GM12878 (cell line): Measurements from ENCODE around the gene PPP2R3B. TPM values are rescaled to one million over a fixed set of nuclear protein-coding genes. Genes with fewer than 3 reads are reported as not detected.

Source experiments
- ATAC-seq: fragments of 200-7000 bp; cut with Tn5 transposase; 3 replicates; pipeline ENCODE4 v1.9.1; 2020; ENCODE audit warnings: mild to moderate bottlenecking, moderate library complexity
- BruUV-seq: library from RNA; stranded (reverse); fragments of 400-500 nt; replicated peaks from 2 replicates; lab custom pipeline; 2021; lab: Mats Ljungman, UMichigan
- CTCF ChIA-PET: fragments of 300-600 bp; sonication (Branson Sonifier 250); formaldehyde crosslinking; extraction: SDS; loops from one replicate; lab custom pipeline; 2021; ENCODE audit warnings: inconsistent platforms; lab: Yijun Ruan, JAX
- POLR2A ChIA-PET: fragments of 350-600 bp; formaldehyde crosslinking; extraction: SDS; loops from one replicate; lab custom pipeline; 2021; ENCODE audit warnings: inconsistent platforms; lab: Charles Lee
- RAD21 ChIA-PET: fragments of 300-600 bp; sonication (Branson Sonifier 250); formaldehyde crosslinking; loops from one replicate; lab custom pipeline; 2023; ENCODE audit warnings: antibody characterized with exemption; ENCODE audit not compliant: unreplicated experiment; lab: Charles Lee
- SMC1A ChIA-PET: fragments of 300-600 bp; sonication (Branson Sonifier 250); formaldehyde crosslinking; loops from one replicate; lab custom pipeline; 2023; ENCODE audit not compliant: unreplicated experiment, uncharacterized antibody; lab: Charles Lee
- DNase-seq: peaks from one replicate; pipeline ENCODE4 v3.0.0-alpha.2; 2011; ENCODE audit warnings: low read depth, low spot score
- FAIRE-seq: peaks from 3 replicates; lab custom pipeline; 2011; peaks lifted over from hg19 to GRCh38; lab: Jason Lieb, UNC
- H2AFZ ChIP-seq: 2 replicates; pipeline ENCODE4 v1.6.0; 2011; ENCODE audit warnings: low read depth, low read length, control low read depth; ENCODE audit not compliant: control insufficient read depth
- H3K27ac ChIP-seq: 2 replicates; pipeline ENCODE4 v1.5.1; 2011; ENCODE audit warnings: control low read depth; ENCODE audit not compliant: control insufficient read depth, insufficient read depth
- H3K27me3 ChIP-seq, 2 experiments: replicated peaks in 1 of 2; 2 replicates each; pipeline versions ENCODE4 v1.6.0 to v1.6.1; 2011; ENCODE audit warnings: low read length in 1 of 2; ENCODE audit not compliant: control insufficient read depth in 2 of 2, insufficient read depth in 2 of 2
- H3K36me3 ChIP-seq, 2 experiments: 2 replicates each; pipeline ENCODE4 v1.5.1; 2011; ENCODE audit warnings: low read length in 1 of 2; ENCODE audit not compliant: control insufficient read depth in 2 of 2, insufficient read depth in 2 of 2
- H3K4me1 ChIP-seq: 2 replicates; pipeline ENCODE4 v1.6.1; 2011; ENCODE audit warnings: mild to moderate bottlenecking, low read length, moderate library complexity, mixed read lengths; ENCODE audit not compliant: control insufficient read depth, insufficient read depth
- H3K4me2 ChIP-seq: 2 replicates; pipeline ENCODE4 v1.6.0; 2011; ENCODE audit warnings: control low read depth; ENCODE audit not compliant: control insufficient read depth, insufficient read depth
- H3K4me3 ChIP-seq: fragments of 200-600 bp; sonication (generic); 2 replicates; pipeline ENCODE4 v1.5.1; 2016
- H3K79me2 ChIP-seq: 2 replicates; pipeline ENCODE4 v1.6.0; 2011; ENCODE audit warnings: low read length; ENCODE audit not compliant: control insufficient read depth, insufficient read depth
- H3K9ac ChIP-seq: 2 replicates; pipeline ENCODE4 v1.8.0; 2011; ENCODE audit warnings: low read length, control low read depth, mixed read lengths; ENCODE audit not compliant: control insufficient read depth, insufficient read depth
- H3K9me3 ChIP-seq: replicated peaks from 3 replicates; pipeline ENCODE4 v1.5.1; 2011; ENCODE audit warnings: mild to moderate bottlenecking, low read length; ENCODE audit not compliant: control insufficient read depth, insufficient read depth
- H4K20me1 ChIP-seq: 2 replicates; pipeline ENCODE4 v1.6.0; 2011; ENCODE audit not compliant: control insufficient read depth, insufficient read depth
- CREM ChIP-seq: IDR thresholded peaks from 2 replicates; pipeline ENCODE4 v1.6.1; 2014; ENCODE audit warnings: antibody characterized with exemption, low read depth
- EP300 ChIP-seq, 2 experiments: fragments of 150-350 bp in 1 of 2; IDR thresholded peaks; 2 replicates each; pipeline ENCODE4 v1.6.1; 2011 to 2012; ENCODE audit warnings: low read depth in 2 of 2, low read length in 2 of 2, borderline replicate concordance in 1 of 2, improper control_type of control experiment in 1 of 2, inconsistent platforms in 1 of 2; ENCODE audit not compliant: control insufficient read depth in 1 of 2
- ETV6 ChIP-seq, 2 experiments: fragments of 450-650 bp in 1 of 2; IDR thresholded peaks in 1 of 2; conservative IDR thresholded peaks in 1 of 2; 2 replicates each; pipeline ENCODE4 v1.6.1; 2014; ENCODE audit warnings: antibody characterized with exemption in 1 of 2, borderline replicate concordance in 1 of 2, low read depth in 1 of 2, mild to moderate bottlenecking in 1 of 2, moderate library complexity in 1 of 2
- NR2F1 ChIP-seq: fragments of 450-650 bp; conservative IDR thresholded peaks from 2 replicates; pipeline ENCODE4 v1.6.1; 2017; ENCODE audit warnings: mild to moderate bottlenecking
- POLR2AphosphoS2 ChIP-seq: IDR thresholded peaks from 2 replicates; pipeline ENCODE4 v1.6.1; 2011; ENCODE audit warnings: low read depth, mild to moderate bottlenecking, low read length, improper control_type of control experiment, moderate library complexity
- SIX5 ChIP-seq: IDR thresholded peaks from 2 replicates; pipeline ENCODE4 v1.6.1; 2011; ENCODE audit warnings: mild to moderate bottlenecking, low read depth, low read length, moderate library complexity; ENCODE audit not compliant: severe bottlenecking
- SPI1 ChIP-seq: IDR thresholded peaks from 2 replicates; pipeline ENCODE4 v1.6.1; 2011; ENCODE audit warnings: low read depth, mild to moderate bottlenecking, low read length, moderate library complexity, borderline replicate concordance; ENCODE audit not compliant: insufficient read depth
- WGBS: methylation state at CpG from one replicate; pipeline ENCODE4 v1.1.6; 2016; ENCODE audit warnings: low lambda C conversion rate; ENCODE audit not compliant: insufficient replicate concordance, insufficient coverage; ENCODE audit errors: missing lambda C conversion rate; 5-methylcytosine and 5-hydroxymethylcytosine counted together
- in situ Hi-C: fragments of 300-500 bp; cut with MboI; formaldehyde crosslinking; loops from 9 replicates; pipeline ENCODE4 v1.14.3; 2018; ENCODE audit warnings: mixed read lengths
- intact Hi-C: fragments of 100-400 bp; cut with micrococcal nuclease; formaldehyde crosslinking; loops from one replicate; pipeline ENCODE4 v1.14.2; 2022; ENCODE audit not compliant: unreplicated experiment
- polyA plus RNA-seq, 11 experiments: library from polyadenylated mRNA; depleted of rRNA in 4 of 11; unstranded in 6 of 11; stranded (reverse) in 5 of 11; fragments of >200 nt; fragmentation: Nextera tagmentation in 4 of 11; fragmentation: Illumina TruSeq in 1 of 11; extraction: Ambion mirVana in 4 of 11; extraction: Trizol in 1 of 11; gene quantifications; 1 replicate in 1 of 11; 2 replicates in 10 of 11; pipeline versions ENCODE4 v1.2.1 to v1.2.3, GENCODE V29; 2011 to 2016; ENCODE audit warnings: inconsistent platforms in 2 of 11, missing spikeins in 2 of 11, low read depth in 1 of 11
- total RNA-seq, 4 experiments: library from RNA; depleted of rRNA in 3 of 4; stranded (reverse); fragments of >200 nt in 3 of 4; fragmentation: Illumina TruSeq in 1 of 4; extraction: Trizol in 1 of 4; gene quantifications; 2 replicates each; pipeline versions ENCODE4 v1.2.1 to v1.2.3, GENCODE V29; 2013 to 2021
- TF ChIP-seq, protein P1 (sequence below): IDR thresholded peaks from 2 replicates; pipeline ENCODE4 v1.6.1; 2011; ENCODE audit warnings: low read depth, mild to moderate bottlenecking, low read length, moderate library complexity, borderline replicate concordance; ENCODE audit errors: extremely low read depth
- TF ChIP-seq, protein P2 (sequence below): fragments of 450-650 bp; conservative IDR thresholded peaks from 2 replicates; pipeline ENCODE4 v1.6.1; 2017; ENCODE audit warnings: mild to moderate bottlenecking, moderate library complexity
- TF ChIP-seq, protein P3 (sequence below): fragments of 450-650 bp; IDR thresholded peaks from 2 replicates; pipeline ENCODE4 v1.6.1; 2017; ENCODE audit warnings: mild to moderate bottlenecking
- TF ChIP-seq, protein P4 (sequence below): fragments of 450-650 bp; IDR thresholded peaks from 2 replicates; pipeline ENCODE4 v1.6.1; 2017; ENCODE audit warnings: mild to moderate bottlenecking, low read depth, inconsistent platforms; ENCODE audit not compliant: poor library complexity, severe bottlenecking
- TF ChIP-seq, protein P5 (sequence below): fragments of 450-650 bp; IDR thresholded peaks from 2 replicates; pipeline ENCODE4 v1.6.1; 2017; ENCODE audit warnings: antibody characterized with exemption, mild to moderate bottlenecking, moderate library complexity

PPP2R3B gene
- total and polyA plus RNA-seq, 10 of the 15 experiments (the other 5 are each of a cell fraction or from before 2014, with no cell fraction given) = 0.11 to 34.3 (median 9.7) TPM; not detected in 1

DNA sequence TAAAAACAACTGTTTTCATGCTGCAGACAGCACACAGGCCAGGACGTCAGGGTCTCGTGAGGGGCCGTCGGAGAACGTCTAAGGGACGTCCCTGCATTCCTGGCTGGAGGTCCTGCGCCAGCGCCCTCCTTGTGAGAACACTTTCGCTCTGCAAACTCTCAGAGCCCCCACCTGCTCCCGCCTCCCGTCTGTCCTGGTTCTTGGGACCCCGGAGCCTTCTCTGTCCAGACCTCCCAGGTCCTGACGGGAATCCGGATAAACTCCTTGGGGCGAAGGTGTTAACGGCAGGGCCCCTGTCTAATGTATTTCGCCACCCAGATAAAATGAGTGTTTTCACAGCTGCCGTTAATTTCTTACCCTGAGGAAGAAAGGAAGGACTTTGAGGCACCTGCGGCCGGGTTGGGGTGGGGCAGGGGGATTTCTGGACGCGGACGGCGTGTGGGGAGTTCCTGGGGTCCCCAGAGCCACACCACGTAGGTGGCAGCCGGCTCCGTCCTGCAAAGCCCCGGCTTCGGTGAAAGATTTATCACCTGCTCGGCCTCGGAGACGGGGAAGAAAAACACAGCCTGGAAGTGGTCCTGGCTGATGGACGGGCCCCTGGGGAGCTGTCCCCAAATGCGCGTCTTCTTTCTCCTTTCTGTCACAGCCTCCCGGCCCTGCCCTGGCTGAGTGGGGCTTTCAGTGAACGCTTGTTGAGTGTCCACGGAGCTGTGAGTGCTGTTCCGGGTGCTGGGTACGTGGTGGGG, 35.1 kb upstream of the PPP2R3B start:
- POLR2A ChIA-PET = no interaction called here
- TF ChIP-seq POLR2AphosphoS2 (no peak), ETV6 (conservative IDR thresholded peaks at IDR 0.05 in 1 of 2, IDR thresholded peaks at IDR 0.05 in 1 of 2; ENCODE audit: borderline replicate concordance in 1 of 2, low read depth in 1 of 2) (no peak), SIX5 (no peak), EP300 (IDR thresholded peaks at IDR 0.05; ENCODE audit: borderline replicate concordance in 1 of 2, control insufficient read depth in 1 of 2, low read depth in 2 of 2, low read length in 2 of 2) (no peak), SPI1 (no peak), NR2F1 (no peak), CREM (no peak)
- TF ChIP-seq, protein P1, sequence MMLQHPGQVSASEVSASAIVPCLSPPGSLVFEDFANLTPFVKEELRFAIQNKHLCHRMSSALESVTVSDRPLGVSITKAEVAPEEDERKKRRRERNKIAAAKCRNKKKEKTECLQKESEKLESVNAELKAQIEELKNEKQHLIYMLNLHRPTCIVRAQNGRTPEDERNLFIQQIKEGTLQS = no peak
- TF ChIP-seq, protein P2, sequence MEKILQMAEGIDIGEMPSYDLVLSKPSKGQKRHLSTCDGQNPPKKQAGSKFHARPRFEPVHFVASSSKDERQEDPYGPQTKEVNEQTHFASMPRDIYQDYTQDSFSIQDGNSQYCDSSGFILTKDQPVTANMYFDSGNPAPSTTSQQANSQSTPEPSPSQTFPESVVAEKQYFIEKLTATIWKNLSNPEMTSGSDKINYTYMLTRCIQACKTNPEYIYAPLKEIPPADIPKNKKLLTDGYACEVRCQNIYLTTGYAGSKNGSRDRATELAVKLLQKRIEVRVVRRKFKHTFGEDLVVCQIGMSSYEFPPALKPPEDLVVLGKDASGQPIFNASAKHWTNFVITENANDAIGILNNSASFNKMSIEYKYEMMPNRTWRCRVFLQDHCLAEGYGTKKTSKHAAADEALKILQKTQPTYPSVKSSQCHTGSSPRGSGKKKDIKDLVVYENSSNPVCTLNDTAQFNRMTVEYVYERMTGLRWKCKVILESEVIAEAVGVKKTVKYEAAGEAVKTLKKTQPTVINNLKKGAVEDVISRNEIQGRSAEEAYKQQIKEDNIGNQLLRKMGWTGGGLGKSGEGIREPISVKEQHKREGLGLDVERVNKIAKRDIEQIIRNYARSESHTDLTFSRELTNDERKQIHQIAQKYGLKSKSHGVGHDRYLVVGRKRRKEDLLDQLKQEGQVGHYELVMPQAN = no peak
- TF ChIP-seq, protein P3, sequence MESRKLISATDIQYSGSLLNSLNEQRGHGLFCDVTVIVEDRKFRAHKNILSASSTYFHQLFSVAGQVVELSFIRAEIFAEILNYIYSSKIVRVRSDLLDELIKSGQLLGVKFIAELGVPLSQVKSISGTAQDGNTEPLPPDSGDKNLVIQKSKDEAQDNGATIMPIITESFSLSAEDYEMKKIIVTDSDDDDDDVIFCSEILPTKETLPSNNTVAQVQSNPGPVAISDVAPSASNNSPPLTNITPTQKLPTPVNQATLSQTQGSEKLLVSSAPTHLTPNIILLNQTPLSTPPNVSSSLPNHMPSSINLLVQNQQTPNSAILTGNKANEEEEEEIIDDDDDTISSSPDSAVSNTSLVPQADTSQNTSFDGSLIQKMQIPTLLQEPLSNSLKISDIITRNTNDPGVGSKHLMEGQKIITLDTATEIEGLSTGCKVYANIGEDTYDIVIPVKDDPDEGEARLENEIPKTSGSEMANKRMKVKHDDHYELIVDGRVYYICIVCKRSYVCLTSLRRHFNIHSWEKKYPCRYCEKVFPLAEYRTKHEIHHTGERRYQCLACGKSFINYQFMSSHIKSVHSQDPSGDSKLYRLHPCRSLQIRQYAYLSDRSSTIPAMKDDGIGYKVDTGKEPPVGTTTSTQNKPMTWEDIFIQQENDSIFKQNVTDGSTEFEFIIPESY = no peak
- TF ChIP-seq, protein P4, sequence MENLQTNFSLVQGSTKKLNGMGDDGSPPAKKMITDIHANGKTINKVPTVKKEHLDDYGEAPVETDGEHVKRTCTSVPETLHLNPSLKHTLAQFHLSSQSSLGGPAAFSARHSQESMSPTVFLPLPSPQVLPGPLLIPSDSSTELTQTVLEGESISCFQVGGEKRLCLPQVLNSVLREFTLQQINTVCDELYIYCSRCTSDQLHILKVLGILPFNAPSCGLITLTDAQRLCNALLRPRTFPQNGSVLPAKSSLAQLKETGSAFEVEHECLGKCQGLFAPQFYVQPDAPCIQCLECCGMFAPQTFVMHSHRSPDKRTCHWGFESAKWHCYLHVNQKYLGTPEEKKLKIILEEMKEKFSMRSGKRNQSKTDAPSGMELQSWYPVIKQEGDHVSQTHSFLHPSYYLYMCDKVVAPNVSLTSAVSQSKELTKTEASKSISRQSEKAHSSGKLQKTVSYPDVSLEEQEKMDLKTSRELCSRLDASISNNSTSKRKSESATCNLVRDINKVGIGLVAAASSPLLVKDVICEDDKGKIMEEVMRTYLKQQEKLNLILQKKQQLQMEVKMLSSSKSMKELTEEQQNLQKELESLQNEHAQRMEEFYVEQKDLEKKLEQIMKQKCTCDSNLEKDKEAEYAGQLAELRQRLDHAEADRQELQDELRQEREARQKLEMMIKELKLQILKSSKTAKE = no peak
- TF ChIP-seq, protein P5, sequence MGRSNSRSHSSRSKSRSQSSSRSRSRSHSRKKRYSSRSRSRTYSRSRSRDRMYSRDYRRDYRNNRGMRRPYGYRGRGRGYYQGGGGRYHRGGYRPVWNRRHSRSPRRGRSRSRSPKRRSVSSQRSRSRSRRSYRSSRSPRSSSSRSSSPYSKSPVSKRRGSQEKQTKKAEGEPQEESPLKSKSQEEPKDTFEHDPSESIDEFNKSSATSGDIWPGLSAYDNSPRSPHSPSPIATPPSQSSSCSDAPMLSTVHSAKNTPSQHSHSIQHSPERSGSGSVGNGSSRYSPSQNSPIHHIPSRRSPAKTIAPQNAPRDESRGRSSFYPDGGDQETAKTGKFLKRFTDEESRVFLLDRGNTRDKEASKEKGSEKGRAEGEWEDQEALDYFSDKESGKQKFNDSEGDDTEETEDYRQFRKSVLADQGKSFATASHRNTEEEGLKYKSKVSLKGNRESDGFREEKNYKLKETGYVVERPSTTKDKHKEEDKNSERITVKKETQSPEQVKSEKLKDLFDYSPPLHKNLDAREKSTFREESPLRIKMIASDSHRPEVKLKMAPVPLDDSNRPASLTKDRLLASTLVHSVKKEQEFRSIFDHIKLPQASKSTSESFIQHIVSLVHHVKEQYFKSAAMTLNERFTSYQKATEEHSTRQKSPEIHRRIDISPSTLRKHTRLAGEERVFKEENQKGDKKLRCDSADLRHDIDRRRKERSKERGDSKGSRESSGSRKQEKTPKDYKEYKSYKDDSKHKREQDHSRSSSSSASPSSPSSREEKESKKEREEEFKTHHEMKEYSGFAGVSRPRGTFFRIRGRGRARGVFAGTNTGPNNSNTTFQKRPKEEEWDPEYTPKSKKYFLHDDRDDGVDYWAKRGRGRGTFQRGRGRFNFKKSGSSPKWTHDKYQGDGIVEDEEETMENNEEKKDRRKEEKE = no peak

More for the DNA sequence above, 35.1 kb upstream of the PPP2R3B start:
- Histone ChIP-seq H3K4me3 (no peak overlapping the region), H3K36me3 (no peaks in the 10 kb centered on the region), H4K20me1 (no peaks in the 10 kb centered on the region), H3K79me2 (no peaks in the 10 kb centered on the region), H3K9me3 (no peaks in the 10 kb centered on the region; the same call in 2 of the 3 replicates), H3K9ac (no peak overlapping the region), H2AFZ (no peak overlapping the region), H3K4me2 (no peak overlapping the region), H3K4me1 (no peaks in the 10 kb centered on the region), H3K27ac (no peak overlapping the region), H3K27me3 (no peaks in the 10 kb centered on the region)
- FAIRE-seq (no peak), DNase-seq (no peak), ATAC-seq (no peak)
- in situ Hi-C loops (no loop called here), intact Hi-C loops (no loop called here)
- ChIA-PET SMC1A (no interaction called here), CTCF (no interaction called here), RAD21 (no interaction called here)
- WGBS = 39% methylated on average over 28 of the region's 40 CpGs
- no TSS peak for BruUV-seq
